Measurements from ENCODE around the gene ARHGAP18.

The ARHGAP18 gene

DNA sequence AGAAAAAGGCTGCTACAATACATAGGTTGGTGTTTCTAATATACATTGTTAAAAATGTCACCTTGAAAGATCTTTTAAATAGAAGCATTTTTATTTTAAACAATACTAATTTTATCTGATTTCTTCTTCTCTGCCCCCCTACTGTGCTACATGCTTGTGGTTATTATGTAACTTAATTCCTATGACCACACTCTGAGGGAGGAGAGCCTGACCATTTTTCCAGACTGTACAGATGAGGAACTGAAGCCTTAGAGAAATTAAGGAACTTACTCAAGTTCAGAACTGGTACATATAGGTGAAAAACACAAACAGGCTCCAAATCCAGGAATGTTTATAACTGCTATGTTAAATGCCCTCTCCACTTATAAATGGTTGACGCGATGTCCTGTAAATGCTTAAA lies 43.4 kb upstream of the ARHGAP18 start:
- H3K4me1 ChIP-seq (ENCODE audit: control insufficient read depth, insufficient read depth, low read length) = no peaks in the 10 kb centered on the region
- POLR2A ChIA-PET = no interaction called here
- TF ChIP-seq ZNF776 (tag by site-specific recombination; IDR thresholded peaks at IDR 0.05; ENCODE audit: borderline replicate concordance) = no peak
- TF ChIP-seq ZNF596 (tag by site-specific recombination; IDR thresholded peaks at IDR 0.05) = no peak
- TF ChIP-seq, protein P1, sequence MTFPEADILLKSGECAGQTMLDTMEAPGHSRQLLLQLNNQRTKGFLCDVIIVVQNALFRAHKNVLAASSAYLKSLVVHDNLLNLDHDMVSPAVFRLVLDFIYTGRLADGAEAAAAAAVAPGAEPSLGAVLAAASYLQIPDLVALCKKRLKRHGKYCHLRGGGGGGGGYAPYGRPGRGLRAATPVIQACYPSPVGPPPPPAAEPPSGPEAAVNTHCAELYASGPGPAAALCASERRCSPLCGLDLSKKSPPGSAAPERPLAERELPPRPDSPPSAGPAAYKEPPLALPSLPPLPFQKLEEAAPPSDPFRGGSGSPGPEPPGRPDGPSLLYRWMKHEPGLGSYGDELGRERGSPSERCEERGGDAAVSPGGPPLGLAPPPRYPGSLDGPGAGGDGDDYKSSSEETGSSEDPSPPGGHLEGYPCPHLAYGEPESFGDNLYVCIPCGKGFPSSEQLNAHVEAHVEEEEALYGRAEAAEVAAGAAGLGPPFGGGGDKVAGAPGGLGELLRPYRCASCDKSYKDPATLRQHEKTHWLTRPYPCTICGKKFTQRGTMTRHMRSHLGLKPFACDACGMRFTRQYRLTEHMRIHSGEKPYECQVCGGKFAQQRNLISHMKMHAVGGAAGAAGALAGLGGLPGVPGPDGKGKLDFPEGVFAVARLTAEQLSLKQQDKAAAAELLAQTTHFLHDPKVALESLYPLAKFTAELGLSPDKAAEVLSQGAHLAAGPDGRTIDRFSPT (tag by site-specific recombination; IDR thresholded peaks at IDR 0.05) = no peak
- no peak for TF ChIP-seq GLI4 (tag by site-specific recombination; IDR thresholded peaks at IDR 0.05)
- no peak for TF ChIP-seq ZNF623 (tag by site-specific recombination; IDR thresholded peaks at IDR 0.05)
- TF ChIP-seq, protein P2, sequence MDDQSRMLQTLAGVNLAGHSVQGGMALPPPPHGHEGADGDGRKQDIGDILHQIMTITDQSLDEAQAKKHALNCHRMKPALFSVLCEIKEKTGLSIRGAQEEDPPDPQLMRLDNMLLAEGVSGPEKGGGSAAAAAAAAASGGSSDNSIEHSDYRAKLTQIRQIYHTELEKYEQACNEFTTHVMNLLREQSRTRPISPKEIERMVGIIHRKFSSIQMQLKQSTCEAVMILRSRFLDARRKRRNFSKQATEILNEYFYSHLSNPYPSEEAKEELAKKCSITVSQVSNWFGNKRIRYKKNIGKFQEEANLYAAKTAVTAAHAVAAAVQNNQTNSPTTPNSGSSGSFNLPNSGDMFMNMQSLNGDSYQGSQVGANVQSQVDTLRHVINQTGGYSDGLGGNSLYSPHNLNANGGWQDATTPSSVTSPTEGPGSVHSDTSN (CRISPR knock-in tag; IDR thresholded peaks at IDR 0.05) = no peak
- no peak for TF ChIP-seq GLIS2 (tag by site-specific recombination; IDR thresholded peaks at IDR 0.05)
- no peak for TF ChIP-seq TRIM28 (IDR thresholded peaks at IDR 0.05; ENCODE audit: borderline replicate concordance, low read length)

DNA sequence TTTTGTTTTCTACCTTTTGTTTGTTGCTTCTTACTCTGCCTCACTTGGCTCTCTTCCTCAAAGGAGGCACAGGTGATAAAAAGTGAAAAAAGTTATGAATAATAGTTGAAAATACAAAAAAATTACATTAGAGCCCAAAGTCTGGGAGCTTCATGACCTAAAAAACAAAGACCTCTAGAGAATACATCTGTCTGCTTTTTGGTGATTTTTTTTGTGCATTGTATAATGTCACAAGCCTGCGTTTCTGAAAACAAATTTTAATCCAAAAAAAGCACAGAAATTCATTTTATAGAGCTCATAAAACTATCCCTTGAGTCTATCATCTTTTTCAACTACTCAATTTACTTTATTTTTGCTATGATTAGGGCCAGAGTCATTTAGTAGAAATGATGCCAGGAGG lies 41.4 kb upstream of the ARHGAP18 start:
- no peak for TF ChIP-seq ZNF146 (tag by site-specific recombination; IDR thresholded peaks at IDR 0.05)
- no peak overlapping the region for H3K4me3 ChIP-seq (ENCODE audit: low read depth, low read length)
- H3K9me3 ChIP-seq (ENCODE audit: control insufficient read depth, insufficient read depth, low read depth, low read length) = no peaks in the 10 kb centered on the region
- ChIA-PET CTCF (interaction anchor here (0.5 to 0.8 kb wide), 8 partner anchors 13 to 1706 kb away, joined by 3 read pairs; no protein-coding TSS in a partner anchor), POLR2A (no interaction called here)
- no peaks in the 10 kb centered on the region for H3K4me1 ChIP-seq (ENCODE audit: control insufficient read depth, insufficient read depth, low read length)
- H3K36me3 ChIP-seq (ENCODE audit: control insufficient read depth in 2 of 2, insufficient read depth in 1 of 2, low read length in 2 of 2) = no peaks in the 10 kb centered on the region
- no peak overlapping the region for H3K27ac ChIP-seq (ENCODE audit: extremely low read depth, low read depth, low read length)

More for the DNA sequence above, 43.4 kb upstream of the ARHGAP18 start:
- H3K4me3 ChIP-seq (ENCODE audit: low read depth, low read length) = no peak overlapping the region
- H3K9me3 ChIP-seq (ENCODE audit: control insufficient read depth, insufficient read depth, low read depth, low read length) = no peaks in the 10 kb centered on the region
- no peaks in the 10 kb centered on the region for H3K36me3 ChIP-seq (ENCODE audit: control insufficient read depth in 2 of 2, insufficient read depth in 1 of 2, low read length in 2 of 2)
- CTCF ChIA-PET = interaction anchor here (0.6 to 1.0 kb wide), 2 partner anchors 21 to 163 kb away, joined by 3 to 6 read pairs; no protein-coding TSS in a partner anchor
- H3K27ac ChIP-seq (ENCODE audit: extremely low read depth, low read depth, low read length) = no peak overlapping the region

DNA sequence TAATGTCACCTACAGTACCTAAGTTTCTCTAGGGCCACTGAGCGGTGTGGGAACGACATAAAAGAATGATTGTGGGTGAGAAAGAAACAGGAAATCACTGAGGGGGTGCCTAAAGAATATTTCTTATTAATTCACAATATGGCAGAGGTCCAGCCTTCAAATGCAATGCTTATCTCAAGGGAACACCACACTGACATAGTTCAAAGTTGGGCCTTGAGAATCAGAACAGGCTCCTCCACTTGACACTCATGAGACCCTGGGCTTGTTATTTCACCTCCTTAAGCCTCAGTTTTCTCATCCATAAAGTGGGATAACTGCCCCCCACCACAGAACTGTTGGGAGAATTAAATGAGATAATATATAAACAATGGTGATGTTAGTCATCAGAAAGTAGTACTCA lies 40.4 kb upstream of the ARHGAP18 start:
- peaks cover under 1% of the 10 kb centered on the region for H3K4me1 ChIP-seq (ENCODE audit: control insufficient read depth, insufficient read depth, low read length)
- no peak overlapping the region for H3K27ac ChIP-seq (ENCODE audit: extremely low read depth, low read depth, low read length)
- no peak overlapping the region for H3K4me3 ChIP-seq (ENCODE audit: low read depth, low read length)
- POLR2A ChIA-PET = interaction anchor here (0.6 kb wide), 1 partner anchor 142 kb away, joined by 3 read pairs; no protein-coding TSS in a partner anchor
- no peaks in the 10 kb centered on the region for H3K36me3 ChIP-seq (ENCODE audit: control insufficient read depth in 2 of 2, insufficient read depth in 1 of 2, low read length in 2 of 2)
- H3K9me3 ChIP-seq (ENCODE audit: control insufficient read depth, insufficient read depth, low read depth, low read length) = no peaks in the 10 kb centered on the region
- CTCF ChIA-PET = interaction anchor here (0.6 to 3.6 kb wide), 5 partner anchors 17 to 274 kb away, joined by 4 to 24 read pairs (median 5); no protein-coding TSS in a partner anchor
- TF ChIP-seq, protein P3, sequence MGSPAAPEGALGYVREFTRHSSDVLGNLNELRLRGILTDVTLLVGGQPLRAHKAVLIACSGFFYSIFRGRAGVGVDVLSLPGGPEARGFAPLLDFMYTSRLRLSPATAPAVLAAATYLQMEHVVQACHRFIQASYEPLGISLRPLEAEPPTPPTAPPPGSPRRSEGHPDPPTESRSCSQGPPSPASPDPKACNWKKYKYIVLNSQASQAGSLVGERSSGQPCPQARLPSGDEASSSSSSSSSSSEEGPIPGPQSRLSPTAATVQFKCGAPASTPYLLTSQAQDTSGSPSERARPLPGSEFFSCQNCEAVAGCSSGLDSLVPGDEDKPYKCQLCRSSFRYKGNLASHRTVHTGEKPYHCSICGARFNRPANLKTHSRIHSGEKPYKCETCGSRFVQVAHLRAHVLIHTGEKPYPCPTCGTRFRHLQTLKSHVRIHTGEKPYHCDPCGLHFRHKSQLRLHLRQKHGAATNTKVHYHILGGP (tag by site-specific recombination; IDR thresholded peaks at IDR 0.05) = no peak
- TF ChIP-seq, protein P4, sequence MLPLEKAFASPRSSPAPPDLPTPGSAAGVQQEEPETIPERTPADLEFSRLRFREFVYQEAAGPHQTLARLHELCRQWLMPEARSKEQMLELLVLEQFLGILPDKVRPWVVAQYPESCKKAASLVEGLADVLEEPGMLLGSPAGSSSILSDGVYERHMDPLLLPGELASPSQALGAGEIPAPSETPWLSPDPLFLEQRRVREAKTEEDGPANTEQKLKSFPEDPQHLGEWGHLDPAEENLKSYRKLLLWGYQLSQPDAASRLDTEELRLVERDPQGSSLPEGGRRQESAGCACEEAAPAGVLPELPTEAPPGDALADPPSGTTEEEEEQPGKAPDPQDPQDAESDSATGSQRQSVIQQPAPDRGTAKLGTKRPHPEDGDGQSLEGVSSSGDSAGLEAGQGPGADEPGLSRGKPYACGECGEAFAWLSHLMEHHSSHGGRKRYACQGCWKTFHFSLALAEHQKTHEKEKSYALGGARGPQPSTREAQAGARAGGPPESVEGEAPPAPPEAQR (tag by site-specific recombination; IDR thresholded peaks at IDR 0.05) = no peak
- TF ChIP-seq ZXDB (tag by site-specific recombination; IDR thresholded peaks at IDR 0.05) = no peak
- TF ChIP-seq, protein P5, sequence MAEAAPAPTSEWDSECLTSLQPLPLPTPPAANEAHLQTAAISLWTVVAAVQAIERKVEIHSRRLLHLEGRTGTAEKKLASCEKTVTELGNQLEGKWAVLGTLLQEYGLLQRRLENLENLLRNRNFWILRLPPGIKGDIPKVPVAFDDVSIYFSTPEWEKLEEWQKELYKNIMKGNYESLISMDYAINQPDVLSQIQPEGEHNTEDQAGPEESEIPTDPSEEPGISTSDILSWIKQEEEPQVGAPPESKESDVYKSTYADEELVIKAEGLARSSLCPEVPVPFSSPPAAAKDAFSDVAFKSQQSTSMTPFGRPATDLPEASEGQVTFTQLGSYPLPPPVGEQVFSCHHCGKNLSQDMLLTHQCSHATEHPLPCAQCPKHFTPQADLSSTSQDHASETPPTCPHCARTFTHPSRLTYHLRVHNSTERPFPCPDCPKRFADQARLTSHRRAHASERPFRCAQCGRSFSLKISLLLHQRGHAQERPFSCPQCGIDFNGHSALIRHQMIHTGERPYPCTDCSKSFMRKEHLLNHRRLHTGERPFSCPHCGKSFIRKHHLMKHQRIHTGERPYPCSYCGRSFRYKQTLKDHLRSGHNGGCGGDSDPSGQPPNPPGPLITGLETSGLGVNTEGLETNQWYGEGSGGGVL (tag by site-specific recombination; IDR thresholded peaks at IDR 0.05) = no peak
- no peak for TF ChIP-seq ZBTB8A (tag by site-specific recombination; IDR thresholded peaks at IDR 0.05)
- no peak for TF ChIP-seq REPIN1 (tag by site-specific recombination; IDR thresholded peaks at IDR 0.05; ENCODE audit: low read depth)
- TF ChIP-seq ZNF354C (tag by site-specific recombination; IDR thresholded peaks at IDR 0.05; ENCODE audit: borderline replicate concordance, low read depth) = no peak
- TF ChIP-seq, protein P1 (tag by site-specific recombination; IDR thresholded peaks at IDR 0.05) = no peak
- no peak for TF ChIP-seq ZNF785 (tag by site-specific recombination; IDR thresholded peaks at IDR 0.05)
- TF ChIP-seq, protein P6, sequence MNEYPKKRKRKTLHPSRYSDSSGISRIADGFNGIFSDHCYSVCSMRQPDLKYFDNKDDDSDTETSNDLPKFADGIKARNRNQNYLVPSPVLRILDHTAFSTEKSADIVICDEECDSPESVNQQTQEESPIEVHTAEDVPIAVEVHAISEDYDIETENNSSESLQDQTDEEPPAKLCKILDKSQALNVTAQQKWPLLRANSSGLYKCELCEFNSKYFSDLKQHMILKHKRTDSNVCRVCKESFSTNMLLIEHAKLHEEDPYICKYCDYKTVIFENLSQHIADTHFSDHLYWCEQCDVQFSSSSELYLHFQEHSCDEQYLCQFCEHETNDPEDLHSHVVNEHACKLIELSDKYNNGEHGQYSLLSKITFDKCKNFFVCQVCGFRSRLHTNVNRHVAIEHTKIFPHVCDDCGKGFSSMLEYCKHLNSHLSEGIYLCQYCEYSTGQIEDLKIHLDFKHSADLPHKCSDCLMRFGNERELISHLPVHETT (tag by site-specific recombination; IDR thresholded peaks at IDR 0.05) = no peak
- no peak for TF ChIP-seq ZNF830 (tag by site-specific recombination; IDR thresholded peaks at IDR 0.05; ENCODE audit: low read depth)
